C4-2B (cell line): ENCODE results near the gene FPR3.
A peak's percentile ranks its signal among the peaks of the same experiment; 100 is the strongest.
"Not testable (repeated sequence)": the region's sequence is repeated elsewhere in the genome, so short reads cannot be mapped to it uniquely, and the experiment has no call there.

Experiments
- H3K27ac ChIP-seq: fragments of 450-650 bp; 2 replicates; pipeline ENCODE4 v1.5.1; 2017
- ZFX ChIP-seq: fragments of 450-650 bp; IDR thresholded peaks from 2 replicates; pipeline ENCODE4 v1.6.1; 2017
- TF ChIP-seq, protein P1 (sequence below): fragments of 450-650 bp; conservative IDR thresholded peaks from 2 replicates; pipeline ENCODE4 v1.5.1; 2017; ENCODE audit warnings: mild to moderate bottlenecking

Gene FPR3

DNA sequence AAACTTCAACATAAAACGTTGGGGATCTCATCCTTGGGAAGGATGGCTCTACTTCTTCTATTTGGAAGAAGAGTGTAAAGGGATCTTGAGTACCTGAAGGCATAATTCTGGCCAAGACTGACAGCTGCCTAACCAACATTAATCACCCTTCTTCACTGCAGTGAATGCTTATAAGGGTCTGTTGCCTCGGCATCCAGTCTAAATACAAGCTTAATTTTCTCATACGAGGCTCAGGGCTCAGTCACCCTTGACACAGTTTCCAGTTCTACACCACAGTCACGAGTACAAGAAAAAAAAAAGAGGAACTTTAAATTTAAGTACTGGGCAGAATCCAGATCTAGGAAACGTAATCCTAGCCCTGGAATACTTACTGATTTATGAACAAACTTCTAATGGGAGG is 9.0 kb downstream of the FPR3 start:
- no peak overlapping the region for H3K27ac ChIP-seq
- TF ChIP-seq ZFX, result no peak
- TF ChIP-seq, protein P1, sequence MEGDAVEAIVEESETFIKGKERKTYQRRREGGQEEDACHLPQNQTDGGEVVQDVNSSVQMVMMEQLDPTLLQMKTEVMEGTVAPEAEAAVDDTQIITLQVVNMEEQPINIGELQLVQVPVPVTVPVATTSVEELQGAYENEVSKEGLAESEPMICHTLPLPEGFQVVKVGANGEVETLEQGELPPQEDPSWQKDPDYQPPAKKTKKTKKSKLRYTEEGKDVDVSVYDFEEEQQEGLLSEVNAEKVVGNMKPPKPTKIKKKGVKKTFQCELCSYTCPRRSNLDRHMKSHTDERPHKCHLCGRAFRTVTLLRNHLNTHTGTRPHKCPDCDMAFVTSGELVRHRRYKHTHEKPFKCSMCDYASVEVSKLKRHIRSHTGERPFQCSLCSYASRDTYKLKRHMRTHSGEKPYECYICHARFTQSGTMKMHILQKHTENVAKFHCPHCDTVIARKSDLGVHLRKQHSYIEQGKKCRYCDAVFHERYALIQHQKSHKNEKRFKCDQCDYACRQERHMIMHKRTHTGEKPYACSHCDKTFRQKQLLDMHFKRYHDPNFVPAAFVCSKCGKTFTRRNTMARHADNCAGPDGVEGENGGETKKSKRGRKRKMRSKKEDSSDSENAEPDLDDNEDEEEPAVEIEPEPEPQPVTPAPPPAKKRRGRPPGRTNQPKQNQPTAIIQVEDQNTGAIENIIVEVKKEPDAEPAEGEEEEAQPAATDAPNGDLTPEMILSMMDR, result no peak

DNA sequence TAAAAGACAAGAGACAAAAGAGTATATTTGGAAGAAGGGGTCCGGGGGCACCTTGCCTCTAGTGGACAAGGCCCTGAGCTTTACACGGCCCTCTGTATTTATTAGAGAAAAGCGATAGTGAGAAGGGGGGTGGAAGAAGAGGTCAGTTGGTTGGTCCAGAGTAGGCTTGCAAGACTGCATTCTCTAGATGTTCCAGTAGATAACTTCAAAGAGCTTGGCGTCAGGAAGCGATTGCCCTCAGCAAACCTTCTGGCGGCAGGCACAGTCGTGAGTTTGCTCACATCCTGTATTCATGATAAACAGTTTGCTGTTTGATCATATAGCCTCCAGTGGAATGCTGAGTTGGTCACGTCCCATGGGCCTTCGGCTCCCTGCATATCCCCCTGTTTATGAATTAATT is 9.8 kb downstream of the FPR3 start:
- not testable (repeated sequence) for H3K27ac ChIP-seq

DNA sequence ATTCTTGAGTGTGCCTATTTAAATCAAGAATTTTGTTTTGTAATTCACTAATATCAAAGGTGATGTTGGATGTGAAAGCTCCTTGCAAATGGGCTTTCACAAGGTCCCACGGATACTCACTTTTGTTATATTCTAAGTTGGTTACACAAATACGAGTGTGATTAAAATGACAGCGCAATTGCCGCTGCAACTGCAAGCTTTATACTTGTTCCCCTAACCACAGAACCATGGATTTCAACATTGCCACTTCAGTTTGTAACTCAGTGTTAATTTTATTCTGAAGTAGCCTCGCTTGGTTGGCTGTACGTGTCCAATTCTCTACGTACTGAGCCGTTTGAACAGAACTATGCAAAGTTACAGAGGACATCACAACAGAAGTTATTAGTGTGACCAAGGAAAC is 10.4 kb downstream of the FPR3 start:
- H3K27ac ChIP-seq, result not testable (repeated sequence)

DNA sequence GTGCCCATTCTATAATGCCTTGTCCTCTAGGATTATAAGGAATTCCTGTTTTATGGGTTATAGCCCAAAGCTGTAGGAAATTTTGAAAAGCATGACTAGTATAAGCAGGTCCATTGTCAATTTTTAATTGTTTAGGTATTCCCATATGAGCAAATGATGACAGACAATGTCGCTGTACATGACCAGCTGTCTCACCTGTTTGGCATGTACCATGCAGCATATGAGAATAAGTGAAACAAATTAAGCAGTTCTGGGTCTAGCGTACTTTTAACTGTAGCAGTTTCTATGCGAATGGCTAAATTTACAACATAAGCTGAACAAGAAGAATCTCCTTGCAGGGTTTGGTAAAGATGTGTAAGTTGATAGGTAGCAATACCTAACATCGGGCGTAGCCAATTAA is 11.6 kb downstream of the FPR3 start:
- H3K27ac ChIP-seq, result not testable (repeated sequence)

DNA sequence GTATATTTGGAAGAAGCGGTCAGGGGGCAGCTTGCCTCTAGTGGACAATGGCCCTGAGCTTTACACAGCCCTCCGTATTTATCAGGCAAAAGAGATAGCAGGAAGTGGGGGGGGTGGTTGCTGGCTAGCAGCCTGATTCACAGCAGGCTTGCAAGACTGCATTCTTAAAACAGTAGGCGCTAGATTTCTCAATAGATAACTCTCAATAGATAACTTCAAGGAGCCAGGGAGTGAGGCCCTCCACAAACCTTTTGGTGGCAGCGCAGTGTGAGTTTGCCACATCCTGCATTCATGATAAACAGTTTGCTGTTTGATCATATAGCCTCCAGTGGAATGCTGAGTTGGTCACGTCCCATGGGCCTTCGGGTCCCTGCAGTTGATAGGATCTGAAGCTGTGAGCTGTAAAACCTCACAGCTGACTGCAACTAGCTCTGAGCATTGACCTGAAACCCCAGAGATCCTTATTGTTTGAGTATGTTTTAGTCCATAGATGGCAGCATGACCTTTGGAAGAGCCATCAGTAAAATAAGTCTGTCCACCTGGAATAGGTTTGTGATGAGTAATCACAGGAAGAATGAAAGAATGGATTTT is 12.2 kb downstream of the FPR3 start:
- no peak for TF ChIP-seq ZFX
- TF ChIP-seq, protein P1, result no peak; the same call in 1 of the 2 replicates
- H3K27ac ChIP-seq, result no peak overlapping the region

DNA sequence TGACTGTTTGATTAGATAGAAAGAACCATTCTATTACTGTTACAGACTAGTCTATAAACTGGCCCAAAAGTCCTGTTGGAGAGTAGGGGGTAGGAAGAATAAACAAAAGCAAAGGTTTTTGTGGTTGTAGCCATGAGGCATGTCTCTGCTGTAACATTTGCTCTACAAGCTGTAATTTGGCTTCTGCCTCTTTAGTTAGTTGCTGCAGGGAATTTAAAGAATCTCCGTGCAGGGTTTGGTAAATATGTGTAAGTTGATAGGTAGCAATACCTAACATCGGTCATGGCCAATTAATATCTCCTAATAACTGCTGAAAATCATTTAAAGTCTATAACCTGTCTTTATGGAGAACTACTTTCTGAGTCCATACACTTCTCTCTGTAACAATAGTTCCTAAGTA is 13.0 kb downstream of the FPR3 start:
- TF ChIP-seq, protein P1, result no peak
- TF ChIP-seq ZFX, result no peak
- H3K27ac ChIP-seq, result no peak overlapping the region

DNA sequence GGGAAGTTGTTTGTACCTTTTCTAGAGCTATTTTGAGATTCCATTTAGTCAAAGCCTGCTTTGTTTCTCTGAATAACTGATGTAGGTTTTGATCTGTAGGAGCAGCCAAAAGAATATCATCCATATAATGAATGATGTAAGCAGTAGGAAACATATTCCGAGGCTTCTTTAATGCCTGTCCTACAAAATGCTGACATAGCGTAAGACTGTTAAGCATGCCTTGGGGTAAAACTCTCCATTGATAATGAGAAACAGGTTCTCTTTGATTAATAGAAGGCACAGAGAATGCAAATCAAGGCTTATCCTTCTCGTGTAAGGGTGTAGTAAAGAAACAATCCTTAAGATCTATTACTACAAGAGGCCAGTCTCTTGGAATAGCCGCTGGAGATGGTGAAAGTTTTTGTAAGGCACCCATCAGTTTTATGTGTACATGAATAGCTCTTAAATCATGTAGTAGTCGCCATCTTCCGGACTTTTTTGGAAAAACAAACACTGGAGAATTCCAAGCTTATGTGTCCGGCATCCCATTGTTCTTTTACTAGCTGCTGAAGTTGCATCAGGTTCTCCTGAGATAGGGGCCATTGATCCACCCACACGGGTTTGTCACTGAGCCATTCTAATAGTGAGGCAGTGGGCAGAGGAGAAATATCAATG is 13.5 kb downstream of the FPR3 start:
- H3K27ac ChIP-seq, result no peak overlapping the region
- no peak for TF ChIP-seq ZFX
- TF ChIP-seq, protein P1, result peak; percentile 38

DNA sequence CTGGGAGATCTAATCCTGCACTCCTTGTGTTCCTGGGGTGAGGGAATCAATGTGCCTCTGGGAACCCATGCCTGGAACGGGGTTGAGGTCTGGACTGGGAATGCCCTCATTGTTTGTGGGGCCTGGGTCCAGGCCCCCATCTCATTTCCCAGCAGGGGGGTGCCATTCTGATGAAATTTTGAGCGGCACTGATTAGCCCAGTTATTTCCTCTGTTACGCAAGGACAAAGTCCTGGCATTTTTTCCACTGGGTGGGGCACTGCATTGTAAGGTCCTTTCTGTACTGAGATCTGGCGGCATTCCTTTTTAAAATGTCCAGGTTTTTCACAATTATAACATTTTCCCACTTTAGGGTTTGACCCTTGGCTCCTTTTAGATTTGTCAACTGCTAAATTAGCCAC is 14.8 kb downstream of the FPR3 start:
- TF ChIP-seq, protein P1, result no peak
- TF ChIP-seq ZFX, result no peak
- H3K27ac ChIP-seq, result no peak overlapping the region

DNA sequence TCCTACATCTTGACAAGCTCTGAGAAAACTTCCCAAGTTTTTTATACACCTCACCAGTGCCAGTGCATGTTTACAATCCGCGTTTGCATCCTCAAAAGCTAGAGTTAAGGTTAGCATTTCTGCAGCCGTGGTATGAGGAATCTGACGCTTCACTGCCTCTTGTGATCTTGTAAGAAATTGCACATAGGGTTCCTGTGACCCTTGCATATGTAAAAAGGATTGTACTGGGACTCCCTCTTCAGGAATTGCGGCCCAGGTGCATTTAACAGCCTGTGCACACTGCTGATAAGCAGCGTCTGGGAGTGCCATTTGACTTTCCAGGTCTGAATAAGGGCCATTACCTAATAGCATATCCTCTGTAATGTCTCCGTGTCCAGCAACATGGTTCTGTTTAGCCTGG is 15.3 kb downstream of the FPR3 start:
- H3K27ac ChIP-seq, result no peak overlapping the region

More for the DNA sequence above, 15.3 kb downstream of the FPR3 start:
- TF ChIP-seq, protein P1, result peak; percentile 67
- no peak for TF ChIP-seq ZFX
